ENCODE data around the gene NFKBIL1. TPM values are rescaled to one million over a fixed set of nuclear protein-coding genes. Genes with fewer than 3 reads are reported as not detected.

Gene NFKBIL1
- total and polyA plus RNA-seq, 9 of the 15 experiments (the other 6 are each of a cell fraction or from before 2014, with no cell fraction given): 0.49 to 33.1 (median 7.6) TPM

- in situ Hi-C loops (cut with MboI): loop anchor here (5.0 to 25.0 kb wide), 2 partner anchors 33 to 1432 kb away; partner anchors contain the start of genes BRD2, HLA-DMA and MICB
- no peak for TF ChIP-seq TEAD2 (tag; IDR thresholded peaks at IDR 0.05)
- no peak for TF ChIP-seq FOS (IDR thresholded peaks at IDR 0.05; ENCODE audit: extremely low read depth, insufficient read length)
- TF ChIP-seq HIVEP1 (CRISPR knock-in tag; IDR thresholded peaks at IDR 0.05): no peak
- TF ChIP-seq SUPT5H (IDR thresholded peaks at IDR 0.05): peak; percentile 54; the same call in 1 of the 2 replicates
- TF ChIP-seq ZNF347 (CRISPR knock-in tag; IDR thresholded peaks at IDR 0.05; ENCODE audit: low read depth): no peak
- no peak for TF ChIP-seq NCOR1 (IDR thresholded peaks at IDR 0.05)
- no peak for TF ChIP-seq ZNF197 (CRISPR knock-in tag; IDR thresholded peaks at IDR 0.05; ENCODE audit: low read depth)
- no peak for TF ChIP-seq RBM14 (IDR thresholded peaks at IDR 0.05; ENCODE audit: borderline replicate concordance, insufficient read depth, low read depth, low read length)
- TF ChIP-seq GATAD2B (IDR thresholded peaks at IDR 0.05; ENCODE audit: borderline replicate concordance): no peak
- no peak for TF ChIP-seq MCM7 (IDR thresholded peaks at IDR 0.05)
- TF ChIP-seq SMAD1 (IDR thresholded peaks at IDR 0.05; ENCODE audit: low read depth, low read length, partially characterized antibody): no peak
- no peak for TF ChIP-seq ZNF282 (CRISPR knock-in tag; IDR thresholded peaks at IDR 0.05)
- no peak for TF ChIP-seq TCF7 (IDR thresholded peaks at IDR 0.05; ENCODE audit: borderline replicate concordance)
- TF ChIP-seq, protein P1, sequence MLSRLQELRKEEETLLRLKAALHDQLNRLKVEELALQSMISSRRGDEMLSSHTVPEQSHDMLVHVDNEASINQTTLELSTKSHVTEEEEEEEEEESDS (CRISPR knock-in tag; IDR thresholded peaks at IDR 0.05): no peak
- no peak for TF ChIP-seq TRIM24 (IDR thresholded peaks at IDR 0.05)
- TF ChIP-seq, protein P2, sequence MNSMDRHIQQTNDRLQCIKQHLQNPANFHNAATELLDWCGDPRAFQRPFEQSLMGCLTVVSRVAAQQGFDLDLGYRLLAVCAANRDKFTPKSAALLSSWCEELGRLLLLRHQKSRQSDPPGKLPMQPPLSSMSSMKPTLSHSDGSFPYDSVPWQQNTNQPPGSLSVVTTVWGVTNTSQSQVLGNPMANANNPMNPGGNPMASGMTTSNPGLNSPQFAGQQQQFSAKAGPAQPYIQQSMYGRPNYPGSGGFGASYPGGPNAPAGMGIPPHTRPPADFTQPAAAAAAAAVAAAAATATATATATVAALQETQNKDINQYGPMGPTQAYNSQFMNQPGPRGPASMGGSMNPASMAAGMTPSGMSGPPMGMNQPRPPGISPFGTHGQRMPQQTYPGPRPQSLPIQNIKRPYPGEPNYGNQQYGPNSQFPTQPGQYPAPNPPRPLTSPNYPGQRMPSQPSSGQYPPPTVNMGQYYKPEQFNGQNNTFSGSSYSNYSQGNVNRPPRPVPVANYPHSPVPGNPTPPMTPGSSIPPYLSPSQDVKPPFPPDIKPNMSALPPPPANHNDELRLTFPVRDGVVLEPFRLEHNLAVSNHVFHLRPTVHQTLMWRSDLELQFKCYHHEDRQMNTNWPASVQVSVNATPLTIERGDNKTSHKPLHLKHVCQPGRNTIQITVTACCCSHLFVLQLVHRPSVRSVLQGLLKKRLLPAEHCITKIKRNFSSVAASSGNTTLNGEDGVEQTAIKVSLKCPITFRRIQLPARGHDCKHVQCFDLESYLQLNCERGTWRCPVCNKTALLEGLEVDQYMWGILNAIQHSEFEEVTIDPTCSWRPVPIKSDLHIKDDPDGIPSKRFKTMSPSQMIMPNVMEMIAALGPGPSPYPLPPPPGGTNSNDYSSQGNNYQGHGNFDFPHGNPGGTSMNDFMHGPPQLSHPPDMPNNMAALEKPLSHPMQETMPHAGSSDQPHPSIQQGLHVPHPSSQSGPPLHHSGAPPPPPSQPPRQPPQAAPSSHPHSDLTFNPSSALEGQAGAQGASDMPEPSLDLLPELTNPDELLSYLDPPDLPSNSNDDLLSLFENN (IDR thresholded peaks at IDR 0.05; ENCODE audit: low read depth in 2 of 2, low read length in 2 of 2): no peak
- TF ChIP-seq SMARCE1 (IDR thresholded peaks at IDR 0.05): no peak
- TF ChIP-seq POLR2AphosphoS5 (IDR thresholded peaks at IDR 0.05; ENCODE audit: control insufficient read depth, insufficient read depth, low read depth, low read length): 0 out of 2 replicates have a peak, but pooled peaks have one; percentile 12
- no peak for TF ChIP-seq CREM (IDR thresholded peaks at IDR 0.05; ENCODE audit: low read depth)
- TF ChIP-seq, protein P3, sequence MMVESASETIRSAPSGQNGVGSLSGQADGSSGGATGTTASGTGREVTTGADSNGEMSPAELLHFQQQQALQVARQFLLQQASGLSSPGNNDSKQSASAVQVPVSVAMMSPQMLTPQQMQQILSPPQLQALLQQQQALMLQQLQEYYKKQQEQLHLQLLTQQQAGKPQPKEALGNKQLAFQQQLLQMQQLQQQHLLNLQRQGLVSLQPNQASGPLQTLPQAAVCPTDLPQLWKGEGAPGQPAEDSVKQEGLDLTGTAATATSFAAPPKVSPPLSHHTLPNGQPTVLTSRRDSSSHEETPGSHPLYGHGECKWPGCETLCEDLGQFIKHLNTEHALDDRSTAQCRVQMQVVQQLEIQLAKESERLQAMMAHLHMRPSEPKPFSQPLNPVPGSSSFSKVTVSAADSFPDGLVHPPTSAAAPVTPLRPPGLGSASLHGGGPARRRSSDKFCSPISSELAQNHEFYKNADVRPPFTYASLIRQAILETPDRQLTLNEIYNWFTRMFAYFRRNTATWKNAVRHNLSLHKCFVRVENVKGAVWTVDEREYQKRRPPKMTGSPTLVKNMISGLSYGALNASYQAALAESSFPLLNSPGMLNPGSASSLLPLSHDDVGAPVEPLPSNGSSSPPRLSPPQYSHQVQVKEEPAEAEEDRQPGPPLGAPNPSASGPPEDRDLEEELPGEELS (CRISPR knock-in tag; IDR thresholded peaks at IDR 0.05; ENCODE audit: borderline replicate concordance): no peak
Measured at GRCh38 chr6:31530659-31531058, 16.7 kb upstream of the NFKBIL1 start.

More at GRCh38 chr6:31530659-31531058, 16.7 kb upstream of the NFKBIL1 start:
- Histone ChIP-seq H3K9me3 (replicated peaks; ENCODE audit: control insufficient read depth, insufficient read depth, low read depth, low read length) (no peaks in the 10 kb centered on the region), H3K79me2 (ENCODE audit: control insufficient read depth, insufficient read depth, low read length) (peaks cover 25% of the 10 kb centered on the region), H2AFZ (ENCODE audit: low read depth, low read length) (no peak overlapping the region), H3K27me3 (ENCODE audit: control insufficient read depth in 2 of 2, insufficient read depth in 2 of 2, low read length in 2 of 2) (no peaks in the 10 kb centered on the region), H3K4me2 (ENCODE audit: insufficient read depth, low read length) (no peak overlapping the region), H3K9ac (ENCODE audit: insufficient read depth in 1 of 2, low read depth in 2 of 2, low read length in 2 of 2) (no peak overlapping the region), H3K9me1 (ENCODE audit: control insufficient read depth, insufficient read depth, low read length) (peaks cover 6% of the 10 kb centered on the region), H4K20me1 (replicated peaks; ENCODE audit: control insufficient read depth, insufficient read depth, low read length) (peaks cover 31% of the 10 kb centered on the region), H3K4me1 (replicated peaks in 1 of 2; ENCODE audit: control insufficient read depth in 2 of 2, insufficient read depth in 2 of 2, low read length in 2 of 2) (peaks cover 7 to 23% of the 10 kb centered on the region in 2 experiments), H3K4me3 (no peak overlapping the region), H3K27ac (ENCODE audit: extremely low read depth, low read depth, low read length) (no peak overlapping the region), H3K36me3 (ENCODE audit: control insufficient read depth, insufficient read depth, low read length) (peaks cover 62% of the 10 kb centered on the region)
- WGBS (ENCODE audit: insufficient coverage, low coverage, missing lambda C conversion rate): 82% methylated on average over 6 of the region's 6 CpGs
- CTCF ChIA-PET (ENCODE audit: low intra/inter-chr PET ratio): no interaction called here
- intact Hi-C loops (cut with micrococcal nuclease): no loop called here
- TSS peak; percentile 5 for BruUV-seq (replicated peaks)
- DNase-seq (ENCODE audit: extremely low read depth in 1 of 4, low spot score in 3 of 4) (no peak), ATAC-seq (no peak), FAIRE-seq (peak; percentile 15)
- POLR2A ChIA-PET: interaction anchor here (1.1 to 6.3 kb wide), 9 partner anchors 9 to 36 kb away, joined by 3 to 107 read pairs (median 9); partner anchors contain the start of genes DDX39B and NFKBIL1
